NCI-H510A (cell line): ENCODE measurements around the gene IGLON5.

Experiments
- DNase-seq: peaks from one replicate; lab custom pipeline; 2025; lab: John Stamatoyannopoulos, UW

The IGLON5 gene

GRCh38 chr19:51317968-51318367, 6.5 kb downstream of the IGLON5 start:
- DNase-seq: no peak

- DNase-seq: no peak
Observed at GRCh38 chr19:51318687-51319648, 7.5 kb downstream of the IGLON5 start.

- DNase-seq: no peak
Observed at GRCh38 chr19:51319649-51320279, 8.3 kb downstream of the IGLON5 start.

GRCh38 chr19:51320280-51320657, 8.8 kb downstream of the IGLON5 start:
- DNase-seq: no peak

- no peak for DNase-seq
Observed at GRCh38 chr19:51321799-51322198, 10.4 kb downstream of the IGLON5 start.

- DNase-seq: no peak
Observed at GRCh38 chr19:51323481-51324166, 12.2 kb downstream of the IGLON5 start.

- DNase-seq: no peak
Observed at GRCh38 chr19:51324167-51324481, 12.7 kb downstream of the IGLON5 start.

- DNase-seq: no peak
Observed at GRCh38 chr19:51325161-51325976, 13.9 kb downstream of the IGLON5 start.

GRCh38 chr19:51326216-51327065, 15.0 kb downstream of the IGLON5 start:
- DNase-seq: no peak

GRCh38 chr19:51327066-51328001, 15.9 kb downstream of the IGLON5 start:
- no peak for DNase-seq

- no peak for DNase-seq
Observed at GRCh38 chr19:51329411-51329810, 18.0 kb downstream of the IGLON5 start.

GRCh38 chr19:51330366-51330765, 18.9 kb downstream of the IGLON5 start:
- DNase-seq: no peak

GRCh38 chr19:51331193-51331592, 19.7 kb downstream of the IGLON5 start:
- no peak for DNase-seq

- no peak for DNase-seq
Observed at GRCh38 chr19:51331716-51332115, 20.3 kb downstream of the IGLON5 start.

- no peak for DNase-seq
Observed at GRCh38 chr19:51333836-51334460, 22.5 kb downstream of the IGLON5 start.

GRCh38 chr19:51337141-51337860, 25.9 kb downstream of the IGLON5 start:
- no peak for DNase-seq

- DNase-seq: no peak
Observed at GRCh38 chr19:51337861-51338562, 26.6 kb downstream of the IGLON5 start.
